ENCODE results near the gene RAB18.
"Not testable (repeated sequence)": the region's sequence is repeated elsewhere in the genome, so short reads cannot be mapped to it uniquely, and the experiment has no call there.

The RAB18 gene

GRCh38 chr10:27564880-27565279 is 60.8 kb downstream of the RAB18 start:
- H3K4me3 ChIP-seq (ENCODE audit: low read depth, low read length): no peak overlapping the region
- no peaks in the 10 kb centered on the region for H3K9me3 ChIP-seq
- no peaks in the 10 kb centered on the region for H3K4me1 ChIP-seq
- TF ChIP-seq CTCF (IDR thresholded peaks at IDR 0.05; ENCODE audit: low read depth, low read length): no peak
- no peaks in the 10 kb centered on the region for H3K36me3 ChIP-seq
- H3K27me3 ChIP-seq: no peaks in the 10 kb centered on the region
- DNase-seq: no peak

- no peak for DNase-seq
Observed at GRCh38 chr10:27568196-27569175, 64.4 kb downstream of the RAB18 start.

GRCh38 chr10:27569946-27570345 is 65.8 kb downstream of the RAB18 start:
- no peaks in the 10 kb centered on the region for H3K9me3 ChIP-seq
- H3K4me1 ChIP-seq: no peaks in the 10 kb centered on the region
- no peaks in the 10 kb centered on the region for H3K36me3 ChIP-seq
- no peak overlapping the region for H3K4me3 ChIP-seq (ENCODE audit: low read depth, low read length)
- no peak for DNase-seq
- no peaks in the 10 kb centered on the region for H3K27me3 ChIP-seq
- TF ChIP-seq CTCF (IDR thresholded peaks at IDR 0.05; ENCODE audit: low read depth, low read length): no peak

More at GRCh38 chr10:27568196-27569175, 64.4 kb downstream of the RAB18 start:
- Histone ChIP-seq H3K4me3 (ENCODE audit: low read depth, low read length) (no peak overlapping the region), H3K9me3 (no peaks in the 10 kb centered on the region), H3K4me1 (no peaks in the 10 kb centered on the region), H3K36me3 (no peaks in the 10 kb centered on the region), H3K27me3 (no peaks in the 10 kb centered on the region)
- no peak for TF ChIP-seq CTCF (IDR thresholded peaks at IDR 0.05; ENCODE audit: low read depth, low read length)

GRCh38 chr10:27577038-27577437 is 72.9 kb downstream of the RAB18 start:
- DNase-seq; H3K4me3 ChIP-seq (ENCODE audit: low read depth, low read length); H3K36me3 ChIP-seq; H3K9me3 ChIP-seq; H3K27me3 ChIP-seq; H3K4me1 ChIP-seq: not testable (repeated sequence)

- Histone ChIP-seq H3K27me3 (no peaks in the 10 kb centered on the region), H3K36me3 (no peaks in the 10 kb centered on the region), H3K9me3 (no peaks in the 10 kb centered on the region), H3K4me3 (ENCODE audit: low read depth, low read length) (no peak overlapping the region), H3K4me1 (no peaks in the 10 kb centered on the region)
- TF ChIP-seq CTCF (IDR thresholded peaks at IDR 0.05; ENCODE audit: low read depth, low read length): no peak
- DNase-seq: no peak
Observed at GRCh38 chr10:27578316-27578715, 74.2 kb downstream of the RAB18 start.

- DNase-seq: no peak
Observed at GRCh38 chr10:27581225-27581624, 77.1 kb downstream of the RAB18 start.

More at GRCh38 chr10:27581225-27581624, 77.1 kb downstream of the RAB18 start:
- TF ChIP-seq CTCF (IDR thresholded peaks at IDR 0.05; ENCODE audit: low read depth, low read length): no peak
- Histone ChIP-seq H3K36me3 (no peaks in the 10 kb centered on the region), H3K9me3 (no peaks in the 10 kb centered on the region), H3K4me1 (no peaks in the 10 kb centered on the region), H3K4me3 (ENCODE audit: low read depth, low read length) (no peak overlapping the region), H3K27me3 (no peaks in the 10 kb centered on the region)
